Left lung (tissue), 10 donors: ENCODE results near the gene RGS7BP. TPM values are rescaled to one million over a fixed set of nuclear protein-coding genes. Genes with fewer than 3 reads are reported as not detected.

Source experiments
- ATAC-seq: fragments of 200-7000 bp; cut with Tn5 transposase; one replicate; pipeline ENCODE4 v1.9.1; 2020; ENCODE audit warnings: moderate library complexity
- DNase-seq, 4 donors: peaks; one replicate each; pipeline ENCODE4 v3.0.0-alpha.2; 2013 to 2020
- H3K27ac ChIP-seq, 2 donors: fragments of 200-600 bp; sonication (generic) in 1 of 2; one replicate each; pipeline versions ENCODE4 v1.5.0 to v1.8.0; 2020 to 2021
- H3K27me3 ChIP-seq, 2 donors: fragments of 200-600 bp; sonication (generic) in 1 of 2; one replicate each; pipeline versions ENCODE4 v1.5.0 to v1.8.0; 2020 to 2021
- H3K36me3 ChIP-seq, 2 donors: fragments of 200-600 bp; sonication (generic) in 1 of 2; one replicate each; pipeline versions ENCODE4 v1.5.0 to v1.8.0; 2020 to 2021
- H3K4me1 ChIP-seq, 2 donors: fragments of 200-600 bp; one replicate each; pipeline ENCODE4 v1.8.0; 2021
- H3K4me3 ChIP-seq, 2 donors: fragments of 200-600 bp; sonication (generic) in 1 of 2; one replicate each; pipeline versions ENCODE4 v1.5.0 to v1.8.0; 2020 to 2021; ENCODE audit warnings: mild to moderate bottlenecking in 1 of 2
- H3K9me3 ChIP-seq, 2 donors: fragments of 200-600 bp; sonication (generic) in 1 of 2; one replicate each; pipeline versions ENCODE4 v1.5.0 to v1.8.0; 2020 to 2021
- CTCF ChIP-seq, 2 donors: fragments of 200-600 bp; sonication (generic) in 1 of 2; IDR thresholded peaks; one replicate each; pipeline versions ENCODE4 v1.5.0 to v1.8.0; 2021; ENCODE audit warnings: antibody characterized with exemption in 2 of 2
- intact Hi-C, 2 donors: fragments of 100-400 bp; cut with DNase I; formaldehyde crosslinking; loops; one replicate each; pipeline versions ENCODE4 v1.11.2 to v1.14.2; 2022
- polyA plus RNA-seq, 6 donors: library from polyadenylated mRNA; unstranded; fragments of 120-200 nt; gene quantifications; one replicate each; pipeline ENCODE4 v1.2.1, GENCODE V29; 2013; ENCODE audit not compliant: insufficient read length in 6 of 6
- total RNA-seq, 2 donors: library from RNA; stranded (reverse); fragmentation: NEBNext Ultra II Directional; extraction: Animal tissue kit (Norgen Biotek cat#: 25700); gene quantifications; one replicate each; pipeline ENCODE4 v1.2.1, GENCODE V29; 2021
- donor health status: DM: no; HTN: yes; CAD: no.
- donor health status: DM: no; HTN: no; CAD: no.

Gene RGS7BP
- total and polyA plus RNA-seq, 8 donors = 1.6 to 28.9 (median 21.9) TPM

GRCh38 chr5:64516216-64516615, 10.4 kb downstream of the RGS7BP start:
- no peaks in the 10 kb centered on the region for H3K4me1 ChIP-seq
- TF ChIP-seq CTCF (IDR thresholded peaks at IDR 0.05) = no peak
- no peaks in the 10 kb centered on the region for H3K36me3 ChIP-seq
- no peak for DNase-seq
- intact Hi-C loops = no loop called here
- H3K27ac ChIP-seq = no peak overlapping the region
- no peak for ATAC-seq
- no peaks in the 10 kb centered on the region for H3K9me3 ChIP-seq
- H3K4me3 ChIP-seq = no peak overlapping the region
- H3K27me3 ChIP-seq = no peaks in the 10 kb centered on the region

DNA sequence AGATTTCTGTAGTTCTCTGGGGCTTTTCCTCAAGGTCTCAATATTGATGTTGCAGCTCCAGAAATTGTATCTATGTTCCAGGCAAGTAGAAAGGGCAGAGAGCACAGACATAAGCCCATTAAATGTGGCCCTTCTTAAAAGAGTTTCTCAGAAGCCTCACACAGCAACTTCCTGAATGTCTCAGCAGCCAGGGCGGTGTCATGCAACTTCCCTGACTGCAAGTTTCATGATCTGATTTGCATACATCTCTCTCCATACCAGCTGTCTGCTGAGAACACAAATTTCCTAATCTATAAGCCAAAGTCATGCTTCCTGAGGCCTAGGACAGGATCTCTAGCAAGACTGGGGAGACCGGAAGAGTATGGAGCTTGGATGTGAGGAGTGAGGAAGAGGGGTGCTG, 13.0 kb downstream of the RGS7BP start:
- TF ChIP-seq CTCF (IDR thresholded peaks at IDR 0.05) = no peak
- DNase-seq = no peak
- Histone ChIP-seq H3K27me3 (no peaks in the 10 kb centered on the region), H3K9me3 (no peaks in the 10 kb centered on the region), H3K4me1 (no peaks in the 10 kb centered on the region), H3K27ac (no peak overlapping the region), H3K4me3 (no peak overlapping the region), H3K36me3 (no peaks in the 10 kb centered on the region)
- intact Hi-C loops = no loop called here
- no peak for ATAC-seq

- intact Hi-C loops = no loop called here
- DNase-seq = no peak
- H3K27me3 ChIP-seq = no peaks in the 10 kb centered on the region
- TF ChIP-seq CTCF (IDR thresholded peaks at IDR 0.05) = no peak
- no peak overlapping the region for H3K27ac ChIP-seq
- no peak overlapping the region for H3K4me3 ChIP-seq
- no peaks in the 10 kb centered on the region for H3K4me1 ChIP-seq
- H3K36me3 ChIP-seq = no peaks in the 10 kb centered on the region
- no peak for ATAC-seq
- no peaks in the 10 kb centered on the region for H3K9me3 ChIP-seq
Measured at GRCh38 chr5:64519263-64519662, 13.4 kb downstream of the RGS7BP start.

DNA sequence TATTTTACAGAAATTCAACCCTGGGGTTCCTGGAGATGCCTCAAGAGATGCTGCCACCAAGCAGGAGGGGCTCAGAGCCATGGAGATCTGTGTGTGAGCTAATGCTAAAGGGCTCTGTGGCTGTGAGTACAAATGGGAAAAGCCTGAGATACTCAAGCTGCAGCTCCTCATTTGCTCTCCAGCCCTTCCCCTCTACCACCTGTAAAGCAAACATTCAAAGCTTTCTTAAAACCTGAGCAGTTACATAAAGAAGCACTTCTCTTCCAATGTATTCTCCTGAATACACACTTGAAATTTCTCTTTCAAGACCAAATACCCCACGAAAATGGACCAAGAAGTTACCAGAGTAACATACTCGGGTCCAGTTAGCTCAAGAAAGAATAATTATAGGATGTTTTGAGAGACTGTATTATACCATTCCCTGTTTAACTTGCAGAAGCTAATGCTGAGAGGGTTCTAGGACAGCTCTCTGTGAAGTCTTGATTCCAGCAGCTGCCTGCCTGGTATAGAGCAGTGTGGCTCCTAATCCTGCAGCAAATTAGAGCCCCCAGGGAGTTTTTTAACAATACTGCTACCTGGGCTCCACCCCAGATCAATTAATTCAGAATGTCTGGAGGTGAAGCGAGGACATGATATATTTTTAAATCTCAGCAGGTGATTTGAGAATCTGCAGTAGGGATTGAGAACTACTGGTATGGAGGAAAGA, 21.1 kb downstream of the RGS7BP start:
- no peak overlapping the region for H3K27ac ChIP-seq
- H3K27me3 ChIP-seq = no peaks in the 10 kb centered on the region
- H3K9me3 ChIP-seq = no peaks in the 10 kb centered on the region
- H3K4me3 ChIP-seq = no peak overlapping the region
- H3K36me3 ChIP-seq = no peaks in the 10 kb centered on the region
- peak in 1 of 4 donors; percentile 37 for DNase-seq
- intact Hi-C loops = no loop called here
- no peak for TF ChIP-seq CTCF (IDR thresholded peaks at IDR 0.05)
- peak; percentile 77 for ATAC-seq
- H3K4me1 ChIP-seq = no peaks in the 10 kb centered on the region

- no peak overlapping the region for H3K4me3 ChIP-seq
- no peak for DNase-seq
- no peak for TF ChIP-seq CTCF (IDR thresholded peaks at IDR 0.05)
- no peaks in the 10 kb centered on the region for H3K9me3 ChIP-seq
- intact Hi-C loops = no loop called here
- no peak for ATAC-seq
- no peak overlapping the region for H3K27ac ChIP-seq
- no peaks in the 10 kb centered on the region for H3K36me3 ChIP-seq
- no peaks in the 10 kb centered on the region for H3K4me1 ChIP-seq
- no peaks in the 10 kb centered on the region for H3K27me3 ChIP-seq
Measured at GRCh38 chr5:64530076-64530475, 24.3 kb downstream of the RGS7BP start.
